HG02943 (cell line): ENCODE measurements around the gene OR52E1.

Experiments
- ATAC-seq: cut with Tn5 transposase; IDR thresholded peaks from one replicate; pipeline ENCODE4 v1.9.1; 2021; ENCODE audit warnings: mild to moderate bottlenecking, low read depth, moderate library complexity; ENCODE audit not compliant: unreplicated experiment

Gene OR52E1

DNA sequence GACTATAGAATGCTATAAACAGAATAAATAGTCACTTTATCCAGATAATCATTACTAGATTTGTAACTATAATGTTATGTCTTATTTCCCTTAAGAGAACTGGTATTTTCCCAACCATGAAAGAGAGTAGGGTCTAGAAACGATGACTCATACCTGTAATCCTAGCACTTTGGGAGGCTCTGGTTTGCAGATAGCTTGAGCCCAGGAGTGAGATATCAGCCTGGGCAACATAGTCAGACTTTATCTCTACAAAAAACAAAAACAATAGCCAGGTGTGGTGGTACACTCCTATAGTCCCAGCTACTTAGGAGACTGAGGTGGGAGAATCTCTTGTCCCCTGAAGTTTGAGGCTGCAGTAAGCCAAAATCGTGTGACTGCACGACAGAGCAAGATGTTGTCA lies 37.9 kb downstream of the OR52E1 start:
- no peak for ATAC-seq

GRCh38 chr11:5115339-5115738 lies 46.0 kb downstream of the OR52E1 start:
- ATAC-seq = no peak

GRCh38 chr11:5117588-5117987 lies 48.2 kb downstream of the OR52E1 start:
- ATAC-seq = no peak

GRCh38 chr11:5118893-5119292 lies 49.5 kb downstream of the OR52E1 start:
- no peak for ATAC-seq
